Fibroblast of skin of right biceps (primary cell): ENCODE data around the gene PAPSS1.
"Not testable (repeated sequence)": the region's sequence is repeated elsewhere in the genome, so short reads cannot be mapped to it uniquely, and the experiment has no call there.

Experiments
- DNase-seq: peaks from one replicate; pipeline ENCODE4 v3.0.0-alpha.2; 2013

The PAPSS1 gene

DNA sequence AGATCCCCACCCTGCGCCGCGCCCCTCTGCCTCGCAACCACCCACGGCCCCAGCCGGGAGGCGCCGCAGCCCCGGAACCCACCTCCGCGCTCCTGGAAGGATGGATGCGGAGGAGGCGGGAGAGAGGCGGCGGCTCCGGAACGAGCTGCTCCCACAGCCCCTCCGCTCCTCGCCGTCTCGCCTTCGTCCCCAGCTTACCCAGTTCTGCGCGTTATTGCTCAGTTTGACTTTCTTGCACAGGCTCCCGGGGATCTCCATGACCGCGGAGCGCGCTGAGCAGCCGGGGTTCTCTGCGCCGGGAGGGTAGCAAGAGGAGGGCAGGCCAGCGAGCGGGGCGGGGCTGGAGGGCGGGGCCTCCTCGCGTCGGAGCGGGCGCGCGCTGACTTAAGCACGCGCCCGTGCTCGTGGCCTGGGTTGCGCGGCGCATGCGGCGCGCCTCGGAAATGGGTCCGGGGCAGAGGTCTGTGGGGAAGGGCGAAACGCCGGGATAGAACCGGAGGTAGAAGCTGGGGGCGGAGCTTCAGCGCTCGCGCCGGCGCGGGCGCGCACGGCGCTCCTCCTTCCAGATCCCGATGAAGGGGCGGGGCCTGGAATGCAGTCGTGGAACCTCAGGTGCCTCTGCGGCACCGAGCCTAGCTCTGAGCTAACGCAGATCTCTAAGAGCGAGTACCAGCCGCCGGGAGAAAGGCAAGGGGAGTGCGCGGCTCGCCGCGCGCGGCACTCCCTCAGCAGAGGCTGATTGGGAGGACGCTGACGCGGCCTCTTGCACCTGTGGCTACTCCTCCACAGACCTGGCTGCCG is at the start of gene PAPSS1:
TSS of gene PAPSS1 (minus strand) at position 313 of the 801 bp plus-strand sequence. CDS start at position 258, 55 bp downstream.
- peak; percentile 97 for DNase-seq

DNA sequence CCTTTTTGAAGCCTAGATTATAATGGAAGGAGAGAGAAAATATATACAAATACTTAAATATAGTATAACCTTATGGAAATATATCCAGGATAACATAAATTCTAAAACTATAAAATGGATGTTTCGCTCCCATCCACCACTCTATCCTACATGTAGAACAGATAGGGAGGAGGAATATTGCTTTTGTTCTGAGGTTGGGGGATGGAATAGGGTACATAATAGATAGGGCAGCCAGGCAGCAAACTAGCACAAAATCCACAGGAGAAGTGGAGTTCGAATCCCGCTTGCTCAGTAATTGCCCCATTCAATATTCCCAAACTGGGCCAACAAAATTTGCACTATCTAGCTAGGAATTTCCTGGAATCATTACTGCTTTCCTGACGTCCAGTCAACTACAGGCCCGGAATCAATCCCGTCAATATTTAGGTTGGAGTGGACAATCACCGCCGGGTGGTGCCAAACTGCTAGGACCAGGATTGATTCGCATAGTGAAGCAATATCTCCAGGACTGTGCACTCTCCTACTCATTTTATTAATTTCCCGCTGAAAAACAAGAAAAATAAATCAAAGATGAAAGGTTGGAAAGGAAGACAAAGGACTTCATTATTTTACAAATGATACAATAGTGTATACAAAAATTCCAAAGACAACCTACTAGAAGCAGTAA is 40.4 kb upstream of the PAPSS1 start:
- DNase-seq = peak; percentile 5

DNA sequence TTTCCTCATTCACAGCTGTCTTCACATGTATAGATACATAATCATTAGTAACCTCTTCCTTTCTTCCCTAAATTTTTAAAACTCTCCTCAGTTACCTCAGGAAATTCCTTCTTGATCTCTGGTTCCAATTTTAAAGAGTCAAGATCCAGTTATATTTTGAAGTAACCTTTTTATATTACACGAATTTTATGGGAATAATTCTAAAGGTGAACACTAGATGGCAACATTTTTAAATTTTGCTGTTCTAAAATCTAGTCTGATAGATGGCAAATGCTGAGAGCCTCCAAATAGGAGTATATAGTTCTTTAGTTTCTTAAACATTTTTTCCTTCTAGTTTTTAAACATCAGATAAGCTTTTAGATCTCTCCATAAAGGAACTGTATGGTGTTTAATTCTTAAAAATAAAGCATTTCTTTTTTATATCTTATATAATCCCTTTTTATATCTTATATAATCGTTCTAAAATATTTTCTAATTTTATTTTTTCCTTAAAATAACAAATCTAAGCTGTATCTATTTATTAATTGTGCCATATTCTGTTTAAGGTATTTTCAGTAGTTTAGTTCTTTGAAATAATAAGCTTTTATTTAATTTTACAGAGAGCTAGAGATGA is 37.9 kb upstream of the PAPSS1 start:
- peak; percentile 25 for DNase-seq

DNA sequence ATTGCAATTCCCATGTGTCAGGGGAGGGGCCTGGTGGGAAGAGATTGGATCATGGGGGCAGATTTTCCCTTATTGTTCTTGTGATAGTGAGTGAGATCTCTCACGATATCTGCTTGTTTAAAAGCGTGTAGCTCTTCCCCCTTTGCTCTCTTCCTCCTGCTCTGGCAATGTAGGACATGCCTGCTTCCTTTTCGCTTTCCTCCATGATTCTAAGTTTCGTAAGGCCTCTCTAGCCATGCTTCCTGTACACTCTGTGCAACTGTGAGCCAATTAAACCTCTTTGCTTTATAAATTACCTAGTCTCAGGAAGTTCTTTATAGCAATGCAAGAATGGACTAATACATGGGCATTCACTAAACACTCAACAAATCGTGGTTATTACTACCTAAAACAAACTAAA is 37.2 kb upstream of the PAPSS1 start:
- no peak for DNase-seq

GRCh38 chr4:107755841-107756356 is 35.9 kb upstream of the PAPSS1 start:
- peak; percentile 28 for DNase-seq

DNA sequence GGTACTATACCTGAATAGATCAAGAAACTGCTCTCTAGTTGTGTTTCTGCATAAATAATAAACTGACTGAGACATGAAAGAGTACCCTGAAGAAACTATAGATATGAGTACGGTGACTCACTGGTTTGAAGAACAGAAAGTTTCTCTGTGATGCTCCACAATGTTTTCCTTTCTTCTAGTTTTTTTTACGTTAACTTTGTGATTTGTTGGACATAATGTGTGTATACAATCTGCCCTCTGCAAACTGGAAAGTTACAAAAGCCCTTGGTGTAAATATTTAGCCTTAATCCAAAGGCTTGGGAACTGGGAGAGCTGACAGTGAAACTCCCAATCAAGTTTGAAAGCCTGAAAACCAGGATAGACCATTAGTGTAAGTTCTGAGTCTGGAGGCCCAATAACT is 31.6 kb upstream of the PAPSS1 start:
- DNase-seq = no peak

GRCh38 chr4:107747748-107748486 is 27.9 kb upstream of the PAPSS1 start:
- no peak for DNase-seq

DNA sequence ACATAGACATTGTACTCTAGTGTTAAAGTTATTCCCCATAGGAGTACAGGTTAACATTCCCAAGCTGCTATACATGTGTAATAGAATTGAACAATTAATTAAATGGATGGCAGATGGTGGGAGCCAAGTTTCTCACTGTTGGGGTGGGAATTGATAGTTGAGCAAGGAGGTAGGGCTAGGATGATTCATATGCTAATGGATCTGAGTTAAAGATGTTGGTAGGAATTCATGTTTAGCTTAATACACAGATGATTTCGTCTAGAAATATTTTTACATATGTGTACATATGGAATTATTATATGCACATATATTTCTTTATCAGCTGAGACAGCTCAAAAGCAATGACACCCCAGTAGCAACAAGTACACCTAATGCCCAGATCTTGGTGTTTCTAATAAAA is 26.1 kb upstream of the PAPSS1 start:
- DNase-seq = no peak

DNA sequence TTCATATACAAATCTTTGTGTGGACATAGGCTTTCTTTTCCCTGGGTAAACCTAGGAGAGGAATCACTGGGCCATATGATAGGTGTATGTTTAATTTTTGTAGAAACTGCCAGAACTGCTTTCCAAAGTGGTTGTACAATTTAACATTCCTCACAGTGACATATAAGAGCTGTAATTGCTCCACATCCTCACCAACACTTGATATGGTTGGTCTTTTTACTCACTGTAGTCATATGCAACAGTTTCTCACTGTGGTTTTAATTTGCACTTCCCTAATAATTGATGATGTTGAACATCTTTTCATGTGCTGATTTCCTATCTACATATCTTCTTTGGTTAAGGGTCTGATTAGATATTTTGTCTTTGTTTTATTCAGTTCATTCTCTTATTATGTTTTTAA is 24.5 kb upstream of the PAPSS1 start:
- DNase-seq = no peak

GRCh38 chr4:107743532-107743931 is 23.5 kb upstream of the PAPSS1 start:
- DNase-seq = no peak

DNA sequence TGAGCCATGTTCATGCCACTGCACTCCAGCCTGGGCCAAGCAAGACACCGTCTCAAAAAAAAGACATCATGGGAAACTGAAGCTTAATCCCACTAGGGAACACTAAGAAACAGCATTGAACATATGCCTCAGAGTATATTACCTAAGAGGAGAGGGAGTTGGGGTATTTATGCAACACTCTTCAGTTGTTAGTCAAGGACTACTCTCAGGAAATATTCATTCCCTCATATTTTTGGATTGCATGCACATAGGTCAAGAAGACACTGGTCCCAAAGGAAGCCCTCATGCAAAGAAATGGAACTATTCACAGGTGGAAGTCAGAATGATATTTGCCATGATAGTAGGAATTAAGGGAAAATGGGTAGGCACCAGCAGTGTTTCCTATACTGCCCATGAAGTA is 22.8 kb upstream of the PAPSS1 start:
- DNase-seq = no peak

GRCh38 chr4:107742196-107742595 is 22.2 kb upstream of the PAPSS1 start:
- DNase-seq = no peak

DNA sequence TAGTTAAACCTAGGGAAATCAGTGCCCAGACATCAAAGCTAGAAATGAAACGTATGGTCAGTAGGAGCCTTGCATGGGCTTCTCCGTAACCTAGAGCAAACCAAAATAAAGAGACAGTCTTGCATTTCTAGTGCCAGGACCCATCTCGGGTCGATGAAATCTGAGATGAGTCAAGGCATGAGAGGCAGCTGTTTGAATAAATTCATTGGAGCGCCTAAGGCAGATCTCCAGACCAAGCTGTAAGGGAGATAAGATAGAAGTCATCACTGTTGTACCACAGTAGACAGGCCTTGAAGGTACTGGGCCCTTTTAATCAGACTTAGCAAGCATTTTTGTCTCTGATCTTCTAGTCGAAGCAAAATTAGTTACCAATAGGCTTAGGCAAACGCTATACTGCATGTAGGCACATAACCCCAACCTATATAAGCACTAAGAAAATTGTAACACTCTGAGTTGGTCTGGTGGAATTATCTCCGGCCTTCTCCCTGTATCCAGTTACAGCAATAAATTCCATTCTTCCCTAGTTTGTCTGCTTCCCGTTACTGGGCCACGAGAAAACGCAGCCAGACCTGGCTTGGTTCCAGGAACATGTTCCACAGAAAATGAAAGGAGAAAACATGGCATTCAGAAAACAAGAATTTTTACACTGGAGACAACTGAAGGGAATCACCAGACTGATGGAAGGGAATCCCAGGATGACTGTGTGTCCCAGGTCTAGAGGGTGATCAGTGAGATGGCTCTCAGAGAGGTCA is 21.1 kb upstream of the PAPSS1 start:
- peak; percentile 75 for DNase-seq

GRCh38 chr4:107740381-107740780 is 20.3 kb upstream of the PAPSS1 start:
- DNase-seq = peak; percentile 10

GRCh38 chr4:107737450-107737849 is 17.4 kb upstream of the PAPSS1 start:
- no peak for DNase-seq

DNA sequence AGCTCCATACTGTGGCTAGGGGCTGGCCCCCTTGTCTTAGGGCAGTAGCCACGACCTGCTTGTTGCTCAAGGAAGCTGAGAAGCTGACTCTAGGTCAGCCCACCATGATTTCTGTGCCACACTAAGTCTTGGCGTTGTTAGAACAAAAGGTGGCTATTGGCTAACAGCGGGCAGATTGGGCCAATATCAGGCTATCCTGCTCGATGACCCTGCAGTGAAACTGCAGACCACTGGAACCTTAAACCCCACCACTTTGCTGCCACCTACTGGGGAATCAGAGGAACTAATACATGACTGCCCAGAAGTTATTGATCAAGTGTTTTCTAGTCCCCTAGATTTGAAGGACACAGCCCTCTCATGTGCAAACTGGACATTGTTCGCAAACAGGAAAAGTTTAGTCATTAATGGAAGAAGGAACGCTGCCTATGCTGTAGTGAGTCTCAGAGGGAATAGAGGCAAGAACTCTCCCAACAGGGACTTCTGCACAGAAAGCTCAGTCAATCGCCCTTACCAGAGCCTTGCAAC is 17.0 kb upstream of the PAPSS1 start:
- DNase-seq = peak; percentile 41

- no peak for DNase-seq
Observed at GRCh38 chr4:107736037-107736436, 16.0 kb upstream of the PAPSS1 start.

DNA sequence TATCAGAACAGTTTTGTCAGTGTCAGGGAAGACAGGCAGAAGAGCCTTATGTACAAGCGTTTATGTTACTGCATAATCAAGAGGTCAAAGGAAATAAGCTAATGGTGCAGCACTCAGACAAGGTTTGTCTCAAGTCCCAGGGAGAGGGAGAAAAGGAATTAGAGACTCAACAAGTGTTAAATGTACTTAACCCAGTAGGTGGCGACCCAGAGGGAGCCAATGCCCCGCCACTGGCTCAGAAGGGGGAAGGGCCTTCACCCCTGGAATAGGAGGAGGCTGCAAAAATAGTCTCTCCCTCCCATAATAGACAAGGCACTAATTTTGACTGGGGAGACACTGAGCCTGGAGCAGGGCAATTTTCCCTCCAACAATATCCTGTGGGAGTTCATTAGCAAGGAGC is 14.1 kb upstream of the PAPSS1 start:
- no peak for DNase-seq

GRCh38 chr4:107733431-107733925 is 13.4 kb upstream of the PAPSS1 start:
- no peak for DNase-seq

DNA sequence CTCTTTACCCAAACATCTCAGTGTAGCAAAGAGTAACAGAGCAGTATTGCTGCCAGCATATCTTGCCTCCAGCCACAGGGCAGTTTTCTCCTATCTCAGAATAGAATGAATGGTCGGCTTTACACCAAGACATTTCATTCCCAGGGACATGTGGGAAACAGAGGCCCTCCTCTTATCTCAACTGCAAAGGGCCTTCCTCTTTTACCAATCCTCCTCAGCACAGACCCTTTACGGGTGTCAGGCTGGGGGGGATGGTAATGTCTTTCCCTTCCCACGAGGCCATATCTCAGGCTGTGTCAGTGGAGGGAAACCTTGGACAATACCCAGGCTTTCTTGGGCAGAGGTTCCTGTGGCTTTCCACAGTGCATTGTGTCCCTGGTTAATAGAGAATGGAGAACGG is 9.0 kb upstream of the PAPSS1 start:
- not testable (repeated sequence) for DNase-seq

GRCh38 chr4:107726131-107726925 is 6.3 kb upstream of the PAPSS1 start:
- not testable (repeated sequence) for DNase-seq
